Endometrium (tissue), 2 donors: ENCODE data around the gene HEBP1.

Source experiments
- FAIRE-seq: peaks from 2 replicates; lab custom pipeline; 2012; peaks lifted over from hg19 to GRCh38; lab: Jason Lieb, UNC
- donor health status: control.
- donor health status: control.

HEBP1 gene

DNA sequence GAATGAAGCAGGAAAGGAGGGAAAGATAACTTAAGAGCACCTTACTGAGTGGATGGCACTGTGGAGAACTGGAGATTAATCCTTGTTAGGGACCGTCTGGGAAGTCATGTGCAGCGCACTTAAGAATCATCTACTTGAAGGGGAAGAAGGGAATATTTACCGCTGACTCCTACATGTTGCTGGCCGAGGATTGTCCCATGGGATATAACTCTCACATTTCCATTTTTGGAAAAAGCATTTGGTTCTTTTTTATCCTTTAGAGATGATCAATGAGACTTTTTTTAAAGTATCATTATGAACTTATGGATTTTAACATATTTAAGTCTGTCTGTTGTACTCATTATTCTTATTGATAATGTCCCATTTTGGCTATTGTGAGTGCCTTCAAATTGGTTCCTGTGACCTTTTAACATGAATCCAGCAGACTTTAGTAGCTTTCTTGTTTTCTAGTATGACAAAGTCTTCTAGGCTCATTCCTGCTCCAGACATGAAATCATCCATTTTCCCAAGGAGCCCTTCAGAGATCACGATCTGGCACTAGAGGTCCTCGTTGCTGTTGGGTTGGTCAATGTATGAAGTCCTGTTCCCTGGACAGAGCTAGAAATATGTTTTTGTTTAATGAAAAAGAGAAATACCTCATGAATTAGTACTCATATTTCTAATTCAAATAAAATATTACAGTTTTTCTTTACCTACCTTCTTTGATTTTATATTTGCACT is 23.9 kb upstream of the HEBP1 start:
- FAIRE-seq: no peak

DNA sequence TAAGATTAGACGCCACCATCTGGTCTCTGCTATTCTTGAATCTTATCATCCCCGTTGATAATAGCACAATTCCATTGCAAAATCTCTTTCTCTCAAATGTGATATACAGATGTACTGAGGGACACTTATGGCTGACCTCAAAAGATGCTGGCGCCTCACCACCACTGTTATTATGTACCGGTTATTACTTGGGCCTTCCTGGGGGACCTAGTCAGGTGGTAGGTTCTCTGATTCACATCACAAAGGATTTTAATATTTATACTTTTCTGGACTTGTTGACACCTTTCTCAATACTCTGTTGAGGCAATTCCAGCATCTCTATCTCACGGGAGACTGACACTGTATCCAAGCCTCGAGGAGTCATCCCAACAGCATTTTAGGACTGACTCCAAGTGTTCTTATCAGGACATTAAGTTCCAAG is 22.8 kb upstream of the HEBP1 start:
- FAIRE-seq: no peak

DNA sequence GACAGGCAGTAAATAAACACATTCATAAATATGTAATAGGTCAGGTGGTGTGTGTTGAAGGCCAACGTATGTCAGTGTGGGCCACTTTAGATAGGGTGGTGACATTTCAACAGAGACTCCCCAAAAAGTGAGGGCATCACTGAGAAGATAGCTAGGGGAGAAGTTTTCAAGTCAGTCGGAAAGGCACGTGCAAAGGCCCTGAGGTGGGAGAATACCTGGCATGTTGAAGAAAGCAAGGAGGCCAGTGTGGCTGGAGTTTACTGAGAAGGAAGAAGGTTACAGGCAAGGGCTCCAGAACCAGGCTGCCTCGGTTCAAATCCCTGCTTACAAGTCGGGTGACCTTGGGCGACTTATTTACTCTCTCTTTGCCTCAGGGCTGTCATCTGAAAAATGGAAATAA is 11.0 kb upstream of the HEBP1 start:
- FAIRE-seq: no peak

- FAIRE-seq: no peak
Observed at GRCh38 chr12:13008741-13009380, 8.8 kb upstream of the HEBP1 start.

DNA sequence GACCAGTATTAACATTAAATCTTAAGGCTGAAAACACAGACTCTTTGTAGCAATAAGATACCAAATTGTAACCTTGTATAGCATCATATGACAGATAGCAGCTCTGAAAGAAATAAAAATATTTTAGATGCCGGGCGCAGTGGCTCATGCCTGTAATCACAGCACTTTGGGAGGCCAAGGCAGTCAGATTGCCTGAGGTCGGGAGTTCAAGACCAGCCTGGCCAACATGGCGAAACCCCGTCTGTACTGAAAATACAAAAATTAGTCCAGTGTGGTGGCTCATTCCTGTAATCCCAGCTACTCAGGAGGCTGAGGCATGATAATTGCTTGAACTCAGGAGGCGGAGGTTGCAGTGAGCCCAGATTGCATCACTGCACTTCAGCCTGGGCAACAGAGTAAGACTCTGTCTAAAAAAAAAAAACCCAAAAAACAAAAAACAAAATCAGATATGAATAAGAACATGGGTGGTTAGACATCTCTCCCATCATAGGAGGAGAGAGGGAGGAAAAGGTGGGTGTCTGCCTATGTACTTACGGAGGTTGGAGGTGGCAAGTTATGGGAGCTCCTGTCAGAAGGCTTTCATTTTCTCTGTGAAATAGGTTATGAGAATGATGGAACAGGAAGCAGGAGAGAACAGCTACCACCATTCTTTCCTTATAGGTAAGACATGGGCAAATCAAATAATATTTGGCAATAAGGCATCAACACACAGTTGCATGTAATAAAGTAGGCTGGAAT is 7.6 kb upstream of the HEBP1 start:
- no peak for FAIRE-seq

DNA sequence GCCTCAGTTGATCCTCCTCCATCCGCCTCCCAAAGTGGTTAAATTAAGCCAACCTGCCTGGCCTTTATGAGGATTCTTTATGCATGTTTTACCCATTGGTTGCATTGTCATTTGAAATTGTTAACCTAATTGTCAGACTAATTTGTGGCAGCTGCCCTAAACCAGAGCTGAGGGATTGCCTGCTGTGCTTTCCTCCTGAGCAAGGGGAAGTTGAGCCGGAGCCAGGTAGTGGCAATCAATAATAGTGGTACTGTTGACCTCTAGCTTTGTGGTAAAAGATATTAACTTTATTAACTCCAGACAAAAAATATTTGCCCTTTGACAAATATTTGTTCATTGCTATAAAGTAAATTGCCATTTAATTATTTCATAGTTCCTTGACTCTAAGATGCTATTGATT is 5.6 kb upstream of the HEBP1 start:
- FAIRE-seq: no peak

GRCh38 chr12:13004986-13005385 is 4.9 kb upstream of the HEBP1 start:
- no peak for FAIRE-seq

- FAIRE-seq: no peak
Observed at GRCh38 chr12:13004361-13004760, 4.3 kb upstream of the HEBP1 start.

DNA sequence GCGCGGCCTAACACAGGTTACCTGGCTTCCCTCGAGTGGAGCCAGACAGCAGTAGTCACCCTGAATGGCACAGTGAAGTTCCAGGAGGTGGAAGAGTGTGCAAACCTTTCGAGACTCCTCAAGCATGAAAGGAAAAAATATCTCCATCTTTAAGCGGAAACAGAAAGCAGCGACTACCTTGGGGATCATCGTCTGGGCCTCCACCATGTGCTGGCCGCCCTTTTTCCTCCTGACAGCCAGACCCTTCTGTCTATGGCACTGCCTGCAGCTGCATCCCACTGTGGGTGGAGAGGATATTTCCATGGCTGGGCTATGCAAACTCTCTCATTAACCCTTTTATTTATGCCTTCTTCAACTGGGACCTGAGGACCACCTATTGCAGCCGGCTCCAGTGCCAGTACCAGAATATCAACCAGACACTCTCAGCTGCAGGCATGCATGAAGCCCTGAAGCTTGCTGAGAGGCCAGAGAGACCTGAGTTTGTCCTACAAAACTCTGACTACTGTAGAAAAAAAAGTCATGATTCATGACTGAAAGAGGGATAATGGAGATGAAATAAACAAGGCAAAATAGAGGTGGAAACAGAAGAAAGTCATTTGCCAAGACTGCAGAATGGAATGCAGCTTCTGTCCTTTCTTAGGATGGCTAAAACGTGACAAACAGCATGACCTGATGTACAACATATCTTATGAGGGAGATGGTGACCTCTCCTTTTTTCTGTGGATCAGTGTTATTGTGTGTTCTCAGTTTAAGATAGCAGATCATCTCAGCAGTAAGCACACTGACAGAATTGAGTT is 2.4 kb upstream of the HEBP1 start:
- no peak for FAIRE-seq

DNA sequence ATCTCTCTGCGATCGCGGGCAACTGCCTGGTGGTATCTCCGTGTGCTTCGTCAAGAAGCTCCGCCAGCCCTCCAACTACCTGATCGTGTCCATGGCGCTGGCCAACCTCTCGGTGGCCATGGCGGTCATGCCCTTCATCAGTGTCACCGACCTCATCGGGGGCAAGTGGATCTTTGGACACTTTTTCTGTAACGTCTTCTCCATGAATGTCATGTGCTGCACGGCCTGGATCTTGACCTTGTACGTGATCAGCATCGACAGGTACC is 1.6 kb upstream of the HEBP1 start:
- FAIRE-seq: no peak

DNA sequence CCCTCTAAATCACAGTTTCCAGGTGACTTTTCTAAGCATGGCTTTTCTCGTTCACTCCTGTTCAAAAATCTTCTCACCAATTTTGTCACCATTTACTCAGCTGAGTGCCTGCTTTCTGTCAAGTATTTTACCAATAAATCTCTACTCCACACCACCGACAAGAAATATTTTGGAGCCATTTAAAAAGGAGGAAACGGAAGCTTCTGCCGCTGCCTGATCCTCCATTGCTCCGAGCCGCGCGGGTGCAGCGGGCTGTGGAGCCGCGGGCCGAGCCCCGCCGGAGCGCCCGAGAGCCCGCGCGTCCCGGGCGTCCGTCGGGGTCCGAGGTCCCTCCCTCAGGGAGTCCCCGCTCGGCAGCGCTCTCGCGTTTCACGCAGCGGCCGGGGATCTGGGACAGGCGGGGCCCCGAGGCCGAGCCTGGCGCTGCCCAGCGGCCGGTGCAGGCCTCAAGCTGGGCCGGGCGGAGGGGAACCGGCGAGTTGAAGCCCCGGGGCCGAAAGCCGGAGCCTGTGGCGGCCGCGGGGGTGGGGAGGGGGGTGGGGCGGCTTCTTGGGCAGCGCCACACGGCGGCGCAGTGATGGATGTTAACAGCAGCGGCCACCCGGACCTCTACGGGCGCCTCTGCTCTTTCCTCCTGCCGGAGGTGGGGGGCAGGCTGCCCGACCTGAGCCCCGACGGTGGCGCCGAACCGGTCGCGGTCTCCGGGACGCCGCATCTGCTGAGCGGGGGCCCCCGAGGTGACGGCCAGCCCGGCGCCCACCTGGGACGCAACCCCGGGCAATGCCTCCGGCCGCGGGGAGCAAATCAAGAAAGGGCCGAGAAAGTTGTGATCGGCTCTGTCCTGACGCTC is 1.1 kb upstream of the HEBP1 start:
- no peak for FAIRE-seq

- FAIRE-seq: no peak
Observed at GRCh38 chr12:13000616-13000924, 505 bp upstream of the HEBP1 start.

DNA sequence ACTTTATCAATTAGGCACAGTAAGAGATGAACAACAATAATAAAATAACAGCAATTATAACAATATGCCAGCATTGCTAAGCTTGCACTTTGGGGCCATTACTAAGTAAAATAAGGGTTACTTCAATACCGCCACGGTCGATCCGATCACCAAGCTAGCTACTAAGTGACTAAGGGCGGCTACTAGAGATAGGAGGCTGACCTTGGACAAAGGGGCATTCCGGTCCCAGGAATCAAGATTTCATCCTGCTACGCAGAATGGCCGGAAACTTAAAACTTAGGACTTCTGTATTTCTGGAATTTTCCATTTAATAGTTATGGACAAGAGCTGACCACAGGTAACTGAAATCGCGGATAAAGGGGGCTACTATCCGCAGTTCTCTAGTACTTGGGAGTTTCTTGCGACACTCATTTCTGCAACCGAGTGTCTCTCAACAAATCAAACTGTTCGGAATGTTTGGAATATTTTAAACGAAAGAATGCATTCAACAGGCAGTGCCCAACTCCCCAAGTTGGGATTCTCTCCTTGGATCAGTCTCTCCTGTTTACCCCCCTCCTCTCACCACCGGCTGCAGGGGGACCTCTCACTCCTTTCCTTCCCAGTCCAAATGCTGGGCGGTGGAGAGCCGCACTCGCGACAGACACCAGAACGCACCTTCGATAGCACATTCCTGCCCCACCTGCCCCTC is 650 bp downstream of the HEBP1 start:
- FAIRE-seq: no peak

DNA sequence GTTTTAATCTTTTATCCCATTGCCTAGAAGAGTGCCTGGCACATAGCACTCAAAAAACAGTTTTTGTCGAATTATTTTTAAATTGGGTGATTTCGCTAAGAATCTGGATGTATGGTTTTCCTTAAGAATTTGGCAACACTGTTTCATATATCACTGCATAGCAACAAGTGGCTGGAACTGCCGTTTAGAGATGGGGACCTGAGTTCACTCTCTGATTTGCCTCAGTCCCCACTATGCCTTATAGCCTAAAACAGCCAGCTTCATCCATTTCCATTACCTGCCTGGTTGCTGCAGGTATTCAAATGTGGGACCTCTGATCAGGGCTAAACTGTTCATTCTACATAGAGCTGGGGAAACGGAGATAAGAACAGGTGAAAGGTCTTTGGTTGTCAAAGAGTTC is 1.8 kb downstream of the HEBP1 start:
- FAIRE-seq: no peak

DNA sequence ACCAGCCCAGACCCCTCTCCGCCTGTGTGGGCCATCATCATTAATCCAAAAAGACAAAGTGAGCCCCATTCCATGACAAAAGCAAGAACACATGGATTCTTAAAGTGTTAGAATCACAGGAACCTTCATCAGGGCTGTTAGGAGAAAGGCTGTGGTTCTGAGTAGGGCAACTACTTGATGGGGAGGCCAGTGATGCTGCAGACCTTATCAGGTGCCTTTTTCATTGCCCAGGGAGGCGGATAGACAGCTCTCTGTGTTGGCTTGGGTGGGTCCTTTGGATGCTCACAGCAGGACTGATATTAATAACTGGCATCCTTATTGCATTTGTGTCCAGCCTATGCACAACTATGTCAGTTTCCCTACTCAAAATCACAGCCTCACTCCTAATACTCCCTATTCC is 2.3 kb downstream of the HEBP1 start:
- no peak for FAIRE-seq

GRCh38 chr12:12997156-12997555 is 2.9 kb downstream of the HEBP1 start:
- no peak for FAIRE-seq

GRCh38 chr12:12996209-12996608 is 3.9 kb downstream of the HEBP1 start:
- FAIRE-seq: no peak

GRCh38 chr12:12995088-12995487 is 5.0 kb downstream of the HEBP1 start:
- no peak for FAIRE-seq

GRCh38 chr12:12993367-12993766 is 6.7 kb downstream of the HEBP1 start:
- no peak for FAIRE-seq

GRCh38 chr12:12992418-12993130 is 7.5 kb downstream of the HEBP1 start:
- no peak for FAIRE-seq
